ENCODE measurements around the gene CCDC149.

The CCDC149 gene

DNA sequence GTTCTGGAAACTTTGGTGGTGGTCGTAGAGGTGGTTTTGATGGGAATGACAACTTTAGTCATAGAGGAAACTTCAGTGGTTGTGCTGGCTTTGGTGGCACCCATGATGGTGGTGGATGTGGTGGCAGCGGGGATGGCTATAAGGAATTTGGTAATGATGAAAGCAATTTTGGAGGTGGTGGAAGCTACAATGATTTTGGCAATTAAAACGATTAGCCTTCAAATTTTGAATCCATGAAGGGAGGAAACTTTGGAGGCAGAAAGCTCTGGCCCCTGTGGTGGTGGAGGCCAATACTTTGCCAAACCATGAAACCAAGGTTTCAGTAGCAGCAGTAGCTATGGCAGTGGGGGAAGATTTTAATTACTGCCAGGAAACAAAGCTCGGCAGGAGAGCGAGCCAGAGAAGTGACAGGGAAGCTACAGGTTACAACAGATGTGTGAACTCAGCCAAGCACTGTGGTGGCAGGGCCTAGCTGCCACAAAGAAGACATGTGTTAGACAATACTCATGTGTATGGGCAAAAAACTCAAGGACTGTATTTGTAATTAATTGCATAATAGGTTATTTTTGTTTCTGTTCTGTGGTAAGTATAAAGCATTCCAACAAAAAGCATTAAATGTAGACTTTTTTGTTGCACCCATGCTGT lies 140.7 kb downstream of the CCDC149 start:
- no peak for DNase-seq

DNA sequence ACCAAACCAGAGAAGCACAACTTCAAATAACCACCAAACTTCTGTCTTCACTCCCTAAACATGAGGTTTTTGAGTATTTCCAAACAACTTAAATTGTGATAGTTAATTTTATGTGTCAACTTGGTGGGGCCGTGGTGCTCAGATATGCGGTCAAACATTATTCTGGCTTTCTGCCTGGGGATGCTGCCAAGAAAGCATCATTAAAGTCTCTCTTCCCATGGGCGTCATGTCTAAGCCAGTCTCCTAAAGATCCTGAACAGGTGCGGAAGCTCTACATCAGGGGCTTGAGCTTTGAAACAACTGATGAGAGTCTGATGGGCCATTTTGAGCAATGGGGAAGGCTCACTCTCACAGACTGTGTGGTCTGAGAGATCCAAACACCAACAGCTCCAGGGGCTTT lies 141.6 kb downstream of the CCDC149 start:
- no peak for DNase-seq

DNA sequence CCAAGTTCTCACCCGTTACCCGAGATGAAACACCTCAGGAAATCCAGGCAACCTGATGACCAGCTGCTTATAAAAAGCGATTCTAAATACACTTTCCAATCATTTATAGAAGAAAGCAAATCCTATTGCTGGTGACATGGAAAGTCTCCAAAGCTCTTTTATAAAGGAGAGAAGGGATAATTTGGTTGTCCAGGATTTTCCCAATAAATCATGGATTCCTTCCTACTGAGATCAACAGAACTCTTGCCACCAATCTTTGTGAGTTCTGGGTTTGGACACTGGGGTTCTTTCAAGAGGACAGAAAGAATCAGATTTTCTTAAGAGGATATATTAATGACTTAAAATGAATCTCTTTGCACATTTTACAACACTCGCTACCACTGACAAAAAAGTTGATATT lies 142.2 kb downstream of the CCDC149 start:
- no peak for DNase-seq

DNA sequence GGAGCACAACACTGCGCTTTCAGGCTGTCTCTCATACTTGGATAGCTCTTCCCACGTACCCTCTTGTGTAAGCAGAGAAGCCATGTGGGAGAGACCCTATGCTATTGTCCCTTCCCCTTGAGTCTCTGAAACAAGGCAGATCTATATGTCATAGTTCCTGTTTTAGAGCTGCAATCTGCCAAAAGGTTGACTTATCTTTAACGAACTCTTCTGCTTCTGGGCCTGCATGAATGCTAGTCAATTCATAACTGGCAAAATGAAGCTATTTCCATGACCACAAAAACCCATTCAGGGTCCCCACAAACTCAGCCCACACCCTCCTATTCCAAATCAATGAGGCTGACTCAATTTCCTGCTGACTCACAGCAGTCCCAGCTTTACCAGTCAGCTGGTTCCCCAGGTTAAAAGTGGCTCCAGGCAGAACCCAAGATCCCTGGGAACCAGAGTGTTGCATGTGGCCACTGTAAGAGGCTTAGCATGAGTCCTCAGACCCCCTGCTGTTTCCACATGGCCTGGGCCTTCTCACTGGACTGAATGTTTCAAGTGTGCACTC lies 142.7 kb downstream of the CCDC149 start:
- DNase-seq = no peak

DNA sequence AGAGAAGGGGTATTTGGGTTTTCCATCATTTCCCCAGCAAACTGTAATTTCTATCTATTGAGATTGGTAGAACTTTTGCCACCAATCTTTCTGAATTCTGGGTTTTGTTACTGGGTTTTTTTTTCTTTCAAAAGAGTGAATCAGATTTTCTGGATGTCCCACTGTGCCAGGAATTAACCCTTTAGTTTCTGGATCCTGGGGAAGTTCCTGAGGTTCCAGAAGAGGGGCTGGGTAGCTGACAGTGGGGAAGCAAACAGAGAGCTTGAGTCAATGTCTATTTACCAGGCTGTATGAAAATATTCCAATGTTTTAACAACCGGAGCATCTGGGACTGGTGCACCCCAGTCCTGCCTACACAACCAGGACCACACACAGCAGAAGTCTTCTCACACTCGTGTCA lies 143.3 kb downstream of the CCDC149 start:
- DNase-seq = no peak

DNA sequence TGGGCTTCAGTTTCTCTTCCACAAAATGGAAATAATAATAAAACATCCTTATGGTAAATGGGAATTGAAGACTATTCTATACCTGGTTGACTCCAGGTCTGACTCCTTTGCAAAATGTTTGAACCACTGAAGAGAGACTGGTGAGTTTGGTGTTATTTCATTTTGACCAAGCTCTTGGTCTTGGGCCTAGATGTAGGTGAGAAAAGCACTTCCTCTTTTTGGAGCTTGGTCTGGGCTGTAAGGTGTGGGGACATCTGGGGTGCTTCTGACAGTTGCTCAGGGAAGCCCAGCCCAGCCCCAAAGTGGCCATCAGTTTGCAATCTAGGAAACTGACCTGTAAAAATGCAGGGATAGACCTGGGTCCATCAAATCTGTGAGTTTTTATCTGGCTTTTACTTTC lies 144.2 kb downstream of the CCDC149 start:
- DNase-seq = no peak

DNA sequence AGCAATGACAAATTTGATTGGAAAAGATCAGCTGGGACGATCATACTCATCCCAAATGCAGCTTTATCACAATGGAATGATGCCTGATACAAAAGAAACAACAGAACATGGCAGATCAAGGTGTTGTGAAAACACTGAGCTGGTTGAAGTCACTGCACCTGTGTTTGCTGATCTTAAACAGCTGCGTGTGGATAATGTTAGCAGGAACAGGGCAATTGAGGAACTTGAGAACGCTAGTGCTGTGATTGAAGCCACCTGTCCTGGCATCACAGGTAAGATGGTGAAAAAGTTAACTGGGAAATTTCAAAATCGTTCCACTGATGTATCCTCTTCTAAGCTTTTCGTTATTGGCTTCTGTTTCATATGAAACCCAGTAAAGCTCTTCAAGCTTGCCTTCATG lies 144.8 kb downstream of the CCDC149 start:
- no peak for DNase-seq

DNA sequence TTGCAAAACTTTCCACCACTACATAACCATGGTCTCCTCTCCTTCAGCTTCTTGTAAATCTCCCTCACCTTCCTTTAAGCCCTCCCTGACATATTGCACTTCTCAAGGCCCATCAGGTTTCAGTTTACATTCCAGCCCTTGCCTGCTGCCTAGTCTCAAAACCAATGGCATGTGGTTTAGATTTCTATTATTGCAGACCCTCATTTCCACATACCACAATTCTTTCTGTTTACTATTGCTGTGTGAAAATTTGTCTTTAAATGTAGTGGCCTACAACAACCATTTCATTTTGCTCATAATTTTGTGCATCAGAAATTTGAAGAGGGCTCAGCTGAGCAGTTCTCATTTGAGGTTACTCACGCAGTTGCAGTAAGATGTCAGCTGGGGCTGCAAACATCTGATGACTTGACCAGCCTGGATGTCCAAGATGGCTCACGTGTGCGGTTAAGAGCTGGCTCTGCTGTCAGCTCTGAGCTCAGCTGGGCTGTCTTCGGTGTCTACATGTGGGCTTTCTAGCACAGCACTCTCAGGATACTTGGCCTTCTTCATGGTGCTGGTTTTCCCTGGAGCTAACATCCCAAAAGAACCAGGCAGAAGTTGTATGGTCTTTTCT lies 147.4 kb downstream of the CCDC149 start:
- no peak for DNase-seq

DNA sequence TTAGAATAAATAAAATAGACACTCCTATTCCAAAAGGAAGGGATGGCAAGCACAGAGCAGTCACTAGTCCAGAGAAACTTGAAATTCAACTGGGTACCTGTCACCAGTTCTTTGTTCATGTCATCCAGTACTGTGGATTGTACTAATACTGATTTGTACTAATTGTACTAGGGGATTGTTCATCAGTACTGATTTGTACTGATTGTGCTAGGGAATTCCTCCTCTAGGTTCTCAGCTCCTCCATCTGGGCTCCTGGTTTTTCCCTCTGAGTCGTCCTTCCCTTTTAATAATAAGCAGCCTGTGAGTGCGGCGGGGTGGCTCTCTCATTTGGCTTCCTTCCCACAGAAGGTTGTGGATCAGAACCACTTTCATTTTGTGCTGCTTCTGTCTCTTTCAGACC lies 148.5 kb downstream of the CCDC149 start:
- no peak for DNase-seq

DNA sequence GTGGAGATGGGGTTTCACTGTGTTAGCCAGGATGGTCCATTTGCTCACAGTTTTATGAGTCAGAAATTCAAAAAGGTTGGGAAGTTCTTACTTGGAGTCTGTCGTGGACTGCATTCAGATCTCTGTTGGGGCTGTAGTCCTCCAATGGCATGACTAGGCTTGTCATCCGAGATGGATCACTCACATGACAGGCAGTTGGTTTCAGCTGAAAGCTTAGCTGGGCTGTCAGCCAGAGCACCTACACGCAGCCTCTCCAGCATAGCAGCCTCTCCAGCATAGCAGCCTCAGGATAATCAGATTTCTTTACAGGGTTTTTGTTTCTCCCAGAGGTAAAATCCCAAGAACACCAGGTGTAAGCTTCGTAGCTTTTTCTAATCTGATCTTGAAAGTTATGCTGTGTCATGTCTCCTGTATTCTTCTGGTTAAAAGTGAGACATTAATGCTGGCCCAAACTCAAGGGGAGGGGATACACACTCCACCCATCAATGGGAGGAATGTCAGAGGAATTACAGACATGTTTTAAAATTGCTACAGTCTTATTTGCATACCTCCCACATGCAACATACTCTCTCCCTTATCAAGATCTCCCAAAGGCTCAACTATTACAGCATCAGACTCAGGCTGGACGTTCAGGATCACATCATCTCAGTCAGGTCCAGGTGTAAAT lies 149.1 kb downstream of the CCDC149 start:
- no peak for DNase-seq

All from DMS 273 treated with DMSO at 0.1 percent for 48 hours (cell line).